Measurements from ENCODE around the gene RPS13. TPM values are rescaled to one million over a fixed set of nuclear protein-coding genes. Genes with fewer than 3 reads are reported as not detected.

The RPS13 gene
- total and polyA plus RNA-seq, 9 of the 15 experiments (the other 6 are each of a cell fraction or from before 2014, with no cell fraction given): 1,267 to 3,714 (median 1,762) TPM

- TF ChIP-seq ZBTB8A (IDR thresholded peaks at IDR 0.05; ENCODE audit: partially characterized antibody) (no peak), NCOA6 (IDR thresholded peaks at IDR 0.05) (peak; percentile 80), ZNF586 (CRISPR knock-in tag; conservative IDR thresholded peaks at IDR 0.05) (no peak), MYC (IDR thresholded peaks at IDR 0.05; ENCODE audit: low read depth, low read length) (peak; percentile 98), MYC (CRISPR knock-in tag; IDR thresholded peaks at IDR 0.05; ENCODE audit: borderline replicate concordance, low read depth) (0 out of 2 replicates have a peak, but pooled peaks have one; percentile 61), RBBP5 (IDR thresholded peaks at IDR 0.05; ENCODE audit: borderline replicate concordance, insufficient read depth, low read length, poor library complexity, severe bottlenecking) (no peak), FOXP1 (CRISPR knock-in tag; IDR thresholded peaks at IDR 0.05) (peak; percentile 84), ZBTB17 (CRISPR knock-in tag; IDR thresholded peaks at IDR 0.05) (peak; percentile 18; the same call in 1 of the 2 replicates), MEF2D (tag; conservative IDR thresholded peaks at IDR 0.05; ENCODE audit: low read depth) (0 out of 2 replicates have a peak, but pooled peaks have one; percentile 52), ZNF592 (IDR thresholded peaks at IDR 0.05) (peak; percentile 97), NR2C2 (CRISPR knock-in tag; IDR thresholded peaks at IDR 0.05) (peak; percentile 60; the same call in 1 of the 2 replicates), NR2C2 (tag; IDR thresholded peaks at IDR 0.05) (peak; percentile 71), PRDM10 (IDR thresholded peaks at IDR 0.05; ENCODE audit: partially characterized antibody) (peak; percentile 21), KDM5B (IDR thresholded peaks at IDR 0.05; ENCODE audit: insufficient replicate concordance, low read depth, low read length) (peak; percentile 92), HLTF (IDR thresholded peaks at IDR 0.05) (no peak; the same call in 1 of the 2 replicates), NCOA4 (IDR thresholded peaks at IDR 0.05; ENCODE audit: partially characterized antibody) (no peak), MTA1 (IDR thresholded peaks at IDR 0.05; ENCODE audit: borderline replicate concordance) (peak; percentile 95), NFIC (IDR thresholded peaks at IDR 0.05) (0 out of 2 replicates have a peak, but pooled peaks have one; percentile 39), HNRNPLL (IDR thresholded peaks at IDR 0.05; ENCODE audit: low read depth, low read length, poor library complexity, severe bottlenecking) (peak; percentile 94), ZNF696 (CRISPR knock-in tag; conservative IDR thresholded peaks at IDR 0.05) (no peak)
Measured at GRCh38 chr11:17077520-17078401, at the start of gene RPS13 (continued).
